ENCODE data around the gene MEF2B. TPM values are rescaled to one million over a fixed set of nuclear protein-coding genes. Genes with fewer than 3 reads are reported as not detected.
A peak's percentile ranks its signal among the peaks of the same experiment; 100 is the strongest.

MEF2B gene
- total and polyA plus RNA-seq, 4 experiments from 2014 or later: 0.71 to 5.2 (median 3.1) TPM; not detected in 1

GRCh38 chr19:19192078-19192882, 22.2 kb upstream of the MEF2B start, which contains the start of the genes BORCS8 and RFXANK:
TSS of gene BORCS8 (minus strand) at chr19:19192152. CDS start at chr19:19192117, 35 bp downstream.
TSS of gene RFXANK (plus strand) at chr19:19192258. CDS start at chr19:19193947, 1,689 bp downstream.
- CTCF ChIA-PET (ENCODE audit: partially characterized antibody): interaction anchor here (0.6 to 1.7 kb wide), 10 partner anchors 8 to 980 kb away, joined by 3 to 7 read pairs (median 4); partner anchors contain the start of gene NR2C2AP
- no peaks in the 10 kb centered on the region for H3K27me3 ChIP-seq (ENCODE audit: insufficient read depth, low read length)
- H3K4me3 ChIP-seq (ENCODE audit: low read length in 2 of 2): peak within 1 kb of the TSS; percentile 98 to 100
- H3K4me1 ChIP-seq (ENCODE audit: insufficient read depth, low read length): peaks cover 44% of the 10 kb centered on the region
- no peaks in the 10 kb centered on the region for H3K27me3 Mint-ChIP-seq
- H3K36me3 Mint-ChIP-seq: peaks cover 4 to 21% of the 10 kb centered on the region in 2 donors
- intact Hi-C loops (cut with micrococcal nuclease): loop anchor here (1.0 to 5.0 kb wide), 8 partner anchors 11 to 471 kb away; partner anchors contain the start of genes ATP13A1, COPE, DDX49 and GATAD2A
- H3K9me3 Mint-ChIP-seq: no peaks in the 10 kb centered on the region
- POLR2A ChIA-PET (ENCODE audit: partially characterized antibody): interaction anchor here (0.5 to 4.5 kb wide), 17 partner anchors 11 to 360 kb away, joined by 3 to 84 read pairs (median 4); partner anchors contain the start of genes COPE, DDX49, GATAD2A and MAU2
- H3K27ac Mint-ChIP-seq: peak within 1 kb of the TSS; percentile 98 to 100 (median 99)
- DNase-seq: peak; percentile 97 to 99 (median 99)
- H3K4me1 Mint-ChIP-seq: peaks cover 18 to 55% (median 37%) of the 10 kb centered on the region in 4 donors
- H3K27ac ChIP-seq (ENCODE audit: low read depth, low read length): peak within 1 kb of the TSS; percentile 100
- H3K9me3 ChIP-seq (ENCODE audit: control insufficient read depth in 1 of 2, low read length in 2 of 2): no peaks in the 10 kb centered on the region
- peaks cover 3% of the 10 kb centered on the region for H3K36me3 ChIP-seq (ENCODE audit: insufficient read depth, low read length)
- H3K4me3 Mint-ChIP-seq: peak within 1 kb of the TSS; percentile 95 to 99 (median 98)

GRCh38 chr19:19191768-19192077, 21.7 kb upstream of the MEF2B start:
- ChIA-PET POLR2A (ENCODE audit: partially characterized antibody) (interaction anchor here (0.5 to 4.5 kb wide), 15 partner anchors 11 to 324 kb away, joined by 3 to 84 read pairs (median 4); partner anchors contain the start of genes COPE, DDX49, GATAD2A and NR2C2AP), CTCF (ENCODE audit: partially characterized antibody) (interaction anchor here (0.6 to 1.7 kb wide), 6 partner anchors 9 to 980 kb away, joined by 3 to 7 read pairs (median 4); no protein-coding TSS in a partner anchor)
- Histone ChIP-seq H3K27me3 (ENCODE audit: insufficient read depth, low read length) (no peaks in the 10 kb centered on the region), H3K4me3 (ENCODE audit: low read length in 2 of 2) (peak overlapping the region; percentile 98 to 100), H3K36me3 (ENCODE audit: insufficient read depth, low read length) (no peaks in the 10 kb centered on the region), H3K27ac (ENCODE audit: low read depth, low read length) (peak overlapping the region; percentile 100), H3K4me1 (ENCODE audit: insufficient read depth, low read length) (peaks cover 44% of the 10 kb centered on the region), H3K9me3 (ENCODE audit: control insufficient read depth in 1 of 2, low read length in 2 of 2) (no peaks in the 10 kb centered on the region)
- peak overlapping the region; percentile 98 to 100 (median 99) for H3K27ac Mint-ChIP-seq
- intact Hi-C loops (cut with micrococcal nuclease): loop anchor here (1.0 to 5.0 kb wide), 8 partner anchors 12 to 471 kb away; partner anchors contain the start of genes ATP13A1, COPE, DDX49 and GATAD2A
- H3K36me3 Mint-ChIP-seq: peaks cover 4 to 19% of the 10 kb centered on the region in 2 donors
- no peaks in the 10 kb centered on the region for H3K27me3 Mint-ChIP-seq
- DNase-seq: no peak
- H3K4me3 Mint-ChIP-seq: peak overlapping the region; percentile 95 to 99 (median 98)
- H3K9me3 Mint-ChIP-seq: no peaks in the 10 kb centered on the region
- peaks cover 20 to 58% (median 39%) of the 10 kb centered on the region in 4 donors for H3K4me1 Mint-ChIP-seq

GRCh38 chr19:19186742-19187141, 16.7 kb upstream of the MEF2B start:
- H3K4me1 Mint-ChIP-seq: peaks cover 11 to 40% (median 27%) of the 10 kb centered on the region in 4 donors
- POLR2A ChIA-PET (ENCODE audit: partially characterized antibody): no interaction called here

GRCh38 chr19:19185853-19186740, 16.0 kb upstream of the MEF2B start:
- peak overlapping the region in 5 of 7 donors; percentile 55 to 81 (median 65) for H3K27ac Mint-ChIP-seq
- ChIA-PET CTCF (ENCODE audit: partially characterized antibody) (interaction anchor here (0.6 to 4.7 kb wide), 7 partner anchors 9 to 305 kb away, joined by 3 to 22 read pairs (median 4); partner anchors contain the start of gene NR2C2AP), POLR2A (ENCODE audit: partially characterized antibody) (interaction anchor here (1.0 kb wide), 1 partner anchor 304 kb away, joined by 4 read pairs; no protein-coding TSS in a partner anchor)
- no peaks in the 10 kb centered on the region for H3K9me3 Mint-ChIP-seq
- peak overlapping the region in 2 of 8 donors; percentile 29 to 52 for H3K4me3 Mint-ChIP-seq
- H3K36me3 ChIP-seq (ENCODE audit: insufficient read depth, low read length): peaks cover 3% of the 10 kb centered on the region
- no peak overlapping the region for H3K4me3 ChIP-seq (ENCODE audit: low read length in 2 of 2)
- H3K27ac ChIP-seq (ENCODE audit: low read depth, low read length): no peak overlapping the region
- peak; percentile 64 to 69 (median 66) for DNase-seq
- H3K4me1 Mint-ChIP-seq: peaks cover 11 to 33% (median 24%) of the 10 kb centered on the region in 4 donors
- H3K36me3 Mint-ChIP-seq: peaks cover 22 to 24% of the 10 kb centered on the region in 2 donors
- H3K9me3 ChIP-seq (ENCODE audit: control insufficient read depth in 1 of 2, low read length in 2 of 2): no peaks in the 10 kb centered on the region
- H3K27me3 ChIP-seq (ENCODE audit: insufficient read depth, low read length): no peaks in the 10 kb centered on the region
- H3K27me3 Mint-ChIP-seq: no peaks in the 10 kb centered on the region
- intact Hi-C loops (cut with micrococcal nuclease): loop anchor here (1.0 kb wide), 3 partner anchors 39 to 304 kb away; partner anchors contain the start of genes MAU2 and SUGP1
- H3K4me1 ChIP-seq (ENCODE audit: insufficient read depth, low read length): peaks cover 21% of the 10 kb centered on the region

More at GRCh38 chr19:19186742-19187141, 16.7 kb upstream of the MEF2B start:
- Histone ChIP-seq H3K4me3 (ENCODE audit: low read length in 2 of 2) (no peak overlapping the region), H3K9me3 (ENCODE audit: control insufficient read depth in 1 of 2, low read length in 2 of 2) (no peaks in the 10 kb centered on the region), H3K27me3 (ENCODE audit: insufficient read depth, low read length) (no peaks in the 10 kb centered on the region), H3K4me1 (ENCODE audit: insufficient read depth, low read length) (peaks cover 26% of the 10 kb centered on the region), H3K27ac (ENCODE audit: low read depth, low read length) (no peak overlapping the region), H3K36me3 (ENCODE audit: insufficient read depth, low read length) (peaks cover 3% of the 10 kb centered on the region)
- Mint-ChIP-seq H3K4me3 (peak overlapping the region in 1 of 8 donors; percentile 41), H3K36me3 (peaks cover 19 to 22% of the 10 kb centered on the region in 2 donors), H3K27me3 (no peaks in the 10 kb centered on the region), H3K9me3 (no peaks in the 10 kb centered on the region), H3K27ac (peak overlapping the region in 4 of 7 donors; percentile 10 to 74 (median 37))
- DNase-seq: no peak
- CTCF ChIA-PET (ENCODE audit: partially characterized antibody): interaction anchor here (1.1 to 4.7 kb wide), 2 partner anchors 39 to 305 kb away, joined by 5 to 22 read pairs; no protein-coding TSS in a partner anchor
- intact Hi-C loops (cut with micrococcal nuclease): loop anchor here (1.0 kb wide), 3 partner anchors 39 to 304 kb away; partner anchors contain the start of genes MAU2 and SUGP1

GRCh38 chr19:19181488-19181998, 11.5 kb upstream of the MEF2B start:
- Mint-ChIP-seq H3K4me1 (peaks cover 4 to 7% (median 6%) of the 10 kb centered on the region in 4 donors), H3K27me3 (no peaks in the 10 kb centered on the region), H3K36me3 (peaks cover 30 to 43% of the 10 kb centered on the region in 2 donors), H3K4me3 (no peak overlapping the region), H3K27ac (no peak overlapping the region), H3K9me3 (no peaks in the 10 kb centered on the region)
- ChIA-PET CTCF (ENCODE audit: partially characterized antibody) (no interaction called here), POLR2A (ENCODE audit: partially characterized antibody) (no interaction called here)
- Histone ChIP-seq H3K9me3 (ENCODE audit: control insufficient read depth in 1 of 2, low read length in 2 of 2) (no peaks in the 10 kb centered on the region), H3K27ac (ENCODE audit: low read depth, low read length) (no peak overlapping the region), H3K36me3 (ENCODE audit: insufficient read depth, low read length) (peaks cover 3% of the 10 kb centered on the region), H3K4me3 (ENCODE audit: low read length in 2 of 2) (no peak overlapping the region), H3K27me3 (ENCODE audit: insufficient read depth, low read length) (no peaks in the 10 kb centered on the region), H3K4me1 (ENCODE audit: insufficient read depth, low read length) (no peaks in the 10 kb centered on the region)
- no peak for DNase-seq
- intact Hi-C loops (cut with micrococcal nuclease): no loop called here

All from CD4-positive, alpha-beta memory T cell (primary cell).